A549 (cell line): Measurements from ENCODE around the gene SCAF8. TPM values are rescaled to one million over a fixed set of nuclear protein-coding genes. Genes with fewer than 3 reads are reported as not detected.
A peak's percentile ranks its signal among the peaks of the same experiment; 100 is the strongest.
"Not testable (repeated sequence)": the region's sequence is repeated elsewhere in the genome, so short reads cannot be mapped to it uniquely, and the experiment has no call there.

ENCODE experiments used
- ATAC-seq, 2 experiments: fragments of 200-7000 bp in 1 of 2; fragments of >200 bp in 1 of 2; cut with Nextera tagmentation in 1 of 2; cut with Tn5 transposase in 1 of 2; 3 replicates each; pipeline versions ENCODE4 v1.8.0 to v1.9.1; 2018 to 2020; ENCODE audit warnings: mild to moderate bottlenecking in 1 of 2, moderate library complexity in 1 of 2
- CTCF ChIA-PET: fragments of 300-600 bp; sonication (Branson Sonifier 250); formaldehyde crosslinking; extraction: SDS; loops from one replicate; lab custom pipeline; 2021; ENCODE audit warnings: antibody characterized with exemption, inconsistent platforms; lab: Yijun Ruan, JAX
- POLR2A ChIA-PET: fragments of 350-600 bp; formaldehyde crosslinking; extraction: SDS; loops from one replicate; lab custom pipeline; 2021; ENCODE audit warnings: antibody characterized with exemption, inconsistent platforms; lab: Yijun Ruan, JAX
- DNase-seq, 2 experiments: peaks; one replicate each; pipeline versions ENCODE4 v3.0.0 to v3.0.0-alpha.2; 2011 to 2016; ENCODE audit warnings: low read depth in 1 of 2, low spot score in 1 of 2
- FAIRE-seq: peaks from 2 replicates; lab custom pipeline; 2011; peaks lifted over from hg19 to GRCh38; lab: Jason Lieb, UNC
- H3K27ac ChIP-seq, 2 experiments: fragments of >200 bp; sonication (Bioruptor Twin); formaldehyde crosslinking; 3 replicates each; pipeline ENCODE4 v1.5.1; 2016 to 2017
- H3K4me1 ChIP-seq: fragments of >200 bp; sonication (Bioruptor Twin); formaldehyde crosslinking; 3 replicates; pipeline ENCODE4 v1.6.1; 2016
- H3K4me2 ChIP-seq: fragments of >200 bp; sonication (Bioruptor Twin); formaldehyde crosslinking; 3 replicates; pipeline ENCODE4 v1.6.1; 2016
- H3K4me3 ChIP-seq: fragments of >200 bp; sonication (Bioruptor Twin); formaldehyde crosslinking; 3 replicates; pipeline ENCODE4 v1.5.1; 2016
- H3K9me3 ChIP-seq: fragments of >200 bp; sonication (Bioruptor Twin); formaldehyde crosslinking; 3 replicates; pipeline ENCODE4 v1.6.1; 2016
- BHLHE40 ChIP-seq: IDR thresholded peaks from 2 replicates; pipeline ENCODE4 v1.6.1; 2012; ENCODE audit warnings: low read depth, low read length, inconsistent platforms
- CBX8 ChIP-seq: fragments of 200-600 bp; sonication (generic); IDR thresholded peaks from 2 replicates; pipeline ENCODE4 v1.6.1; 2016
- CHD2 ChIP-seq: fragments of 150-350 bp; IDR thresholded peaks from 2 replicates; pipeline ENCODE4 v1.6.1; 2014; ENCODE audit warnings: low read length; ENCODE audit not compliant: partially characterized antibody
- FOSL2 ChIP-seq, 2 experiments: fragments of 450-650 bp in 1 of 2; fragments of >200 bp in 1 of 2; sonication (Bioruptor Twin) in 1 of 2; formaldehyde crosslinking; IDR thresholded peaks; 2 replicates each; pipeline versions ENCODE4 v1.5.0 to v1.6.1; 2016 to 2020; ENCODE audit warnings: mild to moderate bottlenecking in 1 of 2, moderate library complexity in 1 of 2
- GATA3 ChIP-seq: IDR thresholded peaks from 2 replicates; pipeline ENCODE4 v1.6.1; 2012; ENCODE audit warnings: borderline replicate concordance
- HDAC2 ChIP-seq: fragments of 200-600 bp; sonication (generic); IDR thresholded peaks from 2 replicates; pipeline ENCODE4 v1.6.1; 2016
- MAFK ChIP-seq: fragments of 450-650 bp; IDR thresholded peaks from 2 replicates; pipeline ENCODE4 v1.6.1; 2014; ENCODE audit not compliant: partially characterized antibody
- MAZ ChIP-seq: fragments of 150-350 bp; IDR thresholded peaks from 2 replicates; pipeline ENCODE4 v1.6.1; 2014; ENCODE audit warnings: antibody characterized with exemption, low read depth, low read length, borderline replicate concordance
- MYC ChIP-seq: IDR thresholded peaks from 2 replicates; pipeline ENCODE4 v1.6.1; 2012; ENCODE audit warnings: mild to moderate bottlenecking, inconsistent platforms, low read length, improper control_type of control experiment, borderline replicate concordance
- POLR2A ChIP-seq: IDR thresholded peaks from 2 replicates; pipeline ENCODE4 v1.6.1; 2012; ENCODE audit warnings: mild to moderate bottlenecking, low read length
- RAD21 ChIP-seq, 2 experiments: fragments of >200 bp in 1 of 2; sonication (Bioruptor Twin) in 1 of 2; formaldehyde crosslinking in 1 of 2; IDR thresholded peaks in 1 of 2; conservative IDR thresholded peaks in 1 of 2; 2 replicates in 1 of 2; 3 replicates in 1 of 2; pipeline ENCODE4 v1.6.1; 2012 to 2018; ENCODE audit warnings: inconsistent platforms in 1 of 2
- RNF2 ChIP-seq: fragments of 200-600 bp; sonication (generic); IDR thresholded peaks from 2 replicates; pipeline ENCODE4 v1.6.1; 2016; ENCODE audit warnings: low read depth, mild to moderate bottlenecking, antibody characterized with exemption, moderate library complexity, borderline replicate concordance
- SREBF2 ChIP-seq: fragments of 450-650 bp; IDR thresholded peaks from 2 replicates; pipeline ENCODE4 v1.6.1; 2014; ENCODE audit warnings: mild to moderate bottlenecking, moderate library complexity
- TFCP2L1 ChIP-seq: fragments of 250-450 bp; sonication (Bioruptor Pico); IDR thresholded peaks from 2 replicates; pipeline ENCODE4 v1.5.0; 2021; ENCODE audit warnings: mild to moderate bottlenecking
- TP53 ChIP-seq: fragments of 250-450 bp; sonication (Bioruptor Pico); IDR thresholded peaks from 2 replicates; pipeline ENCODE4 v1.5.0; 2021; ENCODE audit warnings: mild to moderate bottlenecking, moderate library complexity
- ZC3H11A ChIP-seq: fragments of 450-650 bp; IDR thresholded peaks from 2 replicates; pipeline ENCODE4 v1.6.1; 2014; ENCODE audit warnings: antibody characterized with exemption, mild to moderate bottlenecking
- WGBS: methylation state at CpG from one replicate; pipeline ENCODE4 v1.1.6; 2017; ENCODE audit errors: missing lambda C conversion rate; 5-methylcytosine and 5-hydroxymethylcytosine counted together
- polyA plus RNA-seq, 4 experiments: library from polyadenylated mRNA; depleted of rRNA in 3 of 4; stranded (reverse); fragments of >200 nt; fragmentation: RNase III in 1 of 4; extraction: RNeasy Plus Mini Kit Qiagen cat#74134 plus additional on column Dnase treatment in 1 of 4; gene quantifications; 2 replicates in 3 of 4; 3 replicates in 1 of 4; pipeline ENCODE4 v1.2.3, GENCODE V29; 2011 to 2017
- TF ChIP-seq, protein P1 (sequence below): fragments of 200-600 bp; sonication (generic); IDR thresholded peaks from 2 replicates; pipeline ENCODE4 v1.6.1; 2016; ENCODE audit warnings: antibody characterized with exemption, mild to moderate bottlenecking, moderate library complexity
- TF ChIP-seq, protein P2 (sequence below): fragments of >200 bp; sonication (Bioruptor Twin); formaldehyde crosslinking; IDR thresholded peaks from 3 replicates; pipeline ENCODE4 v1.6.1; 2016
- TF ChIP-seq, protein P3 (sequence below): IDR thresholded peaks from 2 replicates; pipeline ENCODE4 v1.6.1; 2012
- TF ChIP-seq, protein P4 (sequence below): fragments of >200 bp; sonication (Bioruptor Twin); formaldehyde crosslinking; IDR thresholded peaks from 2 replicates; pipeline ENCODE4 v1.6.1; 2016
- TF ChIP-seq, protein P5 (sequence below): fragments of >200 bp; sonication (Bioruptor Twin); formaldehyde crosslinking; IDR thresholded peaks from 3 replicates; pipeline ENCODE4 v1.5.1; 2016

The SCAF8 gene
- polyA plus RNA-seq, 2 of the 4 experiments (the other 2 are of a cell fraction), result 13.4 to 27.3 TPM

DNA sequence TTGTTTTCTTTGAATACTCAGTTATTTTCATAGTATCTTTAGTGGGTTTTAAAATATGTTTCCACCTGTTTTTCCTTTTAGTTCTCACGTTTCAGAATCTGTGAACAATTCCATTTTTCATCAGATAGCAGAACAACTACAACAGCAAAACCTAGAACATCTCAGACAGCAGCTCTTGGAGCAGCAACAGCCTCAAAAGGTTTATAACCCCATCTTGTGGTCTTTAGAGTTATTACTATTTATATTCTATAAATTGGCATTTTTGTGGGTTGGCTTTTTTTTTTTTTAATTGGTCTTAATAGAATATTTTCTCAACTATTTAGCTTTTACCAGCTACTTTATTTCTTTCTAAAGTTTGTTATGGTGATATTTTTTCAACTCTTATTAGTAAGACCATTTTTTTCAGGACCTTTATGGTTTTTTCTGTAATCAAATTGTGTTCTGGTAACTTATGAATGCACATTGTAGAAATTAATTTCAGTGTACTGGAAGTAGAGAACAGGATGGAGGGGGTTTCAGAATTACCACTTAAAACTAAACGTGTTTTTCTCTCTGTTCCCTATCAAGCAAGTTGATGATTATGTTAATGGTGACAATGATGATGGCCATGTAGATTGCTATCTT, 72.2 kb downstream of the SCAF8 start (continued):
- TF ChIP-seq, protein P1, sequence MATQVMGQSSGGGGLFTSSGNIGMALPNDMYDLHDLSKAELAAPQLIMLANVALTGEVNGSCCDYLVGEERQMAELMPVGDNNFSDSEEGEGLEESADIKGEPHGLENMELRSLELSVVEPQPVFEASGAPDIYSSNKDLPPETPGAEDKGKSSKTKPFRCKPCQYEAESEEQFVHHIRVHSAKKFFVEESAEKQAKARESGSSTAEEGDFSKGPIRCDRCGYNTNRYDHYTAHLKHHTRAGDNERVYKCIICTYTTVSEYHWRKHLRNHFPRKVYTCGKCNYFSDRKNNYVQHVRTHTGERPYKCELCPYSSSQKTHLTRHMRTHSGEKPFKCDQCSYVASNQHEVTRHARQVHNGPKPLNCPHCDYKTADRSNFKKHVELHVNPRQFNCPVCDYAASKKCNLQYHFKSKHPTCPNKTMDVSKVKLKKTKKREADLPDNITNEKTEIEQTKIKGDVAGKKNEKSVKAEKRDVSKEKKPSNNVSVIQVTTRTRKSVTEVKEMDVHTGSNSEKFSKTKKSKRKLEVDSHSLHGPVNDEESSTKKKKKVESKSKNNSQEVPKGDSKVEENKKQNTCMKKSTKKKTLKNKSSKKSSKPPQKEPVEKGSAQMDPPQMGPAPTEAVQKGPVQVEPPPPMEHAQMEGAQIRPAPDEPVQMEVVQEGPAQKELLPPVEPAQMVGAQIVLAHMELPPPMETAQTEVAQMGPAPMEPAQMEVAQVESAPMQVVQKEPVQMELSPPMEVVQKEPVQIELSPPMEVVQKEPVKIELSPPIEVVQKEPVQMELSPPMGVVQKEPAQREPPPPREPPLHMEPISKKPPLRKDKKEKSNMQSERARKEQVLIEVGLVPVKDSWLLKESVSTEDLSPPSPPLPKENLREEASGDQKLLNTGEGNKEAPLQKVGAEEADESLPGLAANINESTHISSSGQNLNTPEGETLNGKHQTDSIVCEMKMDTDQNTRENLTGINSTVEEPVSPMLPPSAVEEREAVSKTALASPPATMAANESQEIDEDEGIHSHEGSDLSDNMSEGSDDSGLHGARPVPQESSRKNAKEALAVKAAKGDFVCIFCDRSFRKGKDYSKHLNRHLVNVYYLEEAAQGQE, result no peak
- no peak for TF ChIP-seq POLR2A
- TF ChIP-seq ZC3H11A, result no peak
- TF ChIP-seq MAFK, result no peak
- TF ChIP-seq HDAC2, result no peak
- no peak for TF ChIP-seq BHLHE40
- TF ChIP-seq, protein P2, sequence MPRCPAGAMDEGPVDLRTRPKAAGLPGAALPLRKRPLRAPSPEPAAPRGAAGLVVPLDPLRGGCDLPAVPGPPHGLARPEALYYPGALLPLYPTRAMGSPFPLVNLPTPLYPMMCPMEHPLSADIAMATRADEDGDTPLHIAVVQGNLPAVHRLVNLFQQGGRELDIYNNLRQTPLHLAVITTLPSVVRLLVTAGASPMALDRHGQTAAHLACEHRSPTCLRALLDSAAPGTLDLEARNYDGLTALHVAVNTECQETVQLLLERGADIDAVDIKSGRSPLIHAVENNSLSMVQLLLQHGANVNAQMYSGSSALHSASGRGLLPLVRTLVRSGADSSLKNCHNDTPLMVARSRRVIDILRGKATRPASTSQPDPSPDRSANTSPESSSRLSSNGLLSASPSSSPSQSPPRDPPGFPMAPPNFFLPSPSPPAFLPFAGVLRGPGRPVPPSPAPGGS, result no peak
- TF ChIP-seq MAZ, result no peak
- no peak for TF ChIP-seq SREBF2
- TF ChIP-seq RAD21 (conservative IDR thresholded peaks at IDR 0.05 in 1 of 2, IDR thresholded peaks at IDR 0.05 in 1 of 2), result peak; percentile 62 to 65
- no peak for TF ChIP-seq TP53 (CRISPR knock-in tag)

DNA sequence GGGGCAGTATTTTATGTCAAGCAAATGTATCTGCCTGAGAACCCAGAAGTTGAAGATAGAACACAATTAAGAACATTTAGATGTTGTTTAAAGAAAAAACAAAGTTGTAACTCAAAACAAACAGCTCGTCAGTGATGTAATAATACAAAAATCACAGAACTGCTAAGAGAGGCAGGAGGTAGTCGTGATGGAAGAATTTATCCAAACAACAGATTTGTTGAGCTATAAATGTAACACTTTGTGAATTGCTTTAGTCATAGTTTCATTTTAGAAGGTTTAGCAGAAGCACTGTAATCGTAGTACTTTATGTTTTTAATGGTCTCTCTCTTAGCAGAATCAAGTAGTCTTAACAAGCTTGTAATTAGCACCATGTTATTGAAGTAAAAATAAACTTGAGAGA, 73.6 kb downstream of the SCAF8 start:
- ChIA-PET POLR2A (no interaction called here), CTCF (interaction anchor here (0.8 to 7.3 kb wide), 2 partner anchors 127 to 132 kb away, joined by 3 to 78 read pairs; no protein-coding TSS in a partner anchor)
- ATAC-seq (no peak), DNase-seq (no peak), FAIRE-seq (no peak)
- Histone ChIP-seq H3K4me2 (no peak overlapping the region), H3K27ac (no peak overlapping the region), H3K4me3 (no peak overlapping the region)
- no peak for TF ChIP-seq CBX8
- TF ChIP-seq MYC, result no peak
- no peak for TF ChIP-seq FOSL2 (IDR thresholded peaks at IDR 0.05)
- TF ChIP-seq FOSL2 (CRISPR knock-in tag; IDR thresholded peaks at IDR 0.05), result no peak
- TF ChIP-seq, protein P3, sequence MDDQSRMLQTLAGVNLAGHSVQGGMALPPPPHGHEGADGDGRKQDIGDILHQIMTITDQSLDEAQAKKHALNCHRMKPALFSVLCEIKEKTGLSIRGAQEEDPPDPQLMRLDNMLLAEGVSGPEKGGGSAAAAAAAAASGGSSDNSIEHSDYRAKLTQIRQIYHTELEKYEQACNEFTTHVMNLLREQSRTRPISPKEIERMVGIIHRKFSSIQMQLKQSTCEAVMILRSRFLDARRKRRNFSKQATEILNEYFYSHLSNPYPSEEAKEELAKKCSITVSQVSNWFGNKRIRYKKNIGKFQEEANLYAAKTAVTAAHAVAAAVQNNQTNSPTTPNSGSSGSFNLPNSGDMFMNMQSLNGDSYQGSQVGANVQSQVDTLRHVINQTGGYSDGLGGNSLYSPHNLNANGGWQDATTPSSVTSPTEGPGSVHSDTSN, result no peak
- TF ChIP-seq, all 56 proteins: peak for 0
- Histone ChIP-seq H3K4me1 (no peaks in the 10 kb centered on the region), H3K9me3 (no peaks in the 10 kb centered on the region)
- WGBS, result 60% methylated on average over 3 of the region's 3 CpGs

DNA sequence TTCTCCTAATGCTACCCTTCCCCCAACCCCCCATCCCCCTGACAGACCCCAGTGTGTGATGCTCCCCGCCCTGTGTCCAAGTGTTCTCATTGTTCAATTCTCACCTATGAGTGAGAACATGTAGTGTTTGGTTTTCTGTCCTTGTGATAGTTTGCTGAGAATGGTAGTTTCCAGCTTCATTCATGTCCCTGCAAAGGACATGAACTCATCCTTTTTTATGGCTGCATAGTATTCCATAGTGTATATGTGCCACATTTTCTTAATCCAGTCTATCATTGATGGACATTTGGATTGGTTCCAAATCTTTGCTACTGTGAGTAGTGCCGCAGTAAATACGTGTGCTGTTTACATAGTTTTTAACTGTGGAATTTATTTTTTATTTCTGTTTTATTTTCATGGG, 78.4 kb downstream of the SCAF8 start:
- FAIRE-seq, H3K27ac ChIP-seq, DNase-seq, H3K4me2 ChIP-seq, ATAC-seq, POLR2A ChIA-PET, H3K9me3 ChIP-seq, H3K4me3 ChIP-seq, H3K4me1 ChIP-seq: not testable (repeated sequence)
- CTCF ChIA-PET, result interaction anchor here (1.7 kb wide), 1 partner anchor 136 kb away, joined by 4 read pairs; no protein-coding TSS in a partner anchor
- whole genome bisulfite sequencing, result 93% methylated on average over 2 of the region's 3 CpGs

DNA sequence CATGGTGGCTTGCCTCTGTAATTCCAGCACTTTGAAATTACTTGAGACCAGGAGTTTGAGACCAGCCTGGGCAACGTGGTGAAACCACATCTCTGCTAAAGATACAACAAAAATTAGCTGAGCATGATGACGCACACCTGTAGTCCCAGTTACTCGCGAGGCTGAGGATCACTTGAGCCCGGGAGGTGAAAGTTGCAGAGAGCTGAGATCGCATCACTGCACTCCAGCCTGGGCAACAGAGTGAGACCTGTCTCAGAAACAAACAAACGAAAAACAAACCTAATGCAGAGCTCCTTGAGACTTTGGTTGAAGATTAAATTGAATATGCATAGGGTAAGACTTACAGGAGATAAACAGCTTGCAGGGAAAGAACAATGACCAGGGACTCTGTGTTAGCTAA, 80.8 kb downstream of the SCAF8 start:
- Histone ChIP-seq H3K27ac (no peak overlapping the region), H3K4me1 (no peaks in the 10 kb centered on the region), H3K4me3 (no peak overlapping the region), H3K9me3 (no peaks in the 10 kb centered on the region)
- no peak for DNase-seq
- POLR2A ChIA-PET, result no interaction called here
- FAIRE-seq, result no peak
- 84% methylated on average over 7 of the region's 7 CpGs for WGBS
- TF ChIP-seq RNF2 (no peak), MAFK (no peak), CHD2 (no peak), HDAC2 (no peak), TFCP2L1 (CRISPR knock-in tag) (no peak), POLR2A (no peak), GATA3 (no peak)
- TF ChIP-seq, protein P4, sequence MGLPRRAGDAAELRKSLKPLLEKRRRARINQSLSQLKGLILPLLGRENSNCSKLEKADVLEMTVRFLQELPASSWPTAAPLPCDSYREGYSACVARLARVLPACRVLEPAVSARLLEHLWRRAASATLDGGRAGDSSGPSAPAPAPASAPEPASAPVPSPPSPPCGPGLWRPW, result no peak
- TF ChIP-seq, protein P5, sequence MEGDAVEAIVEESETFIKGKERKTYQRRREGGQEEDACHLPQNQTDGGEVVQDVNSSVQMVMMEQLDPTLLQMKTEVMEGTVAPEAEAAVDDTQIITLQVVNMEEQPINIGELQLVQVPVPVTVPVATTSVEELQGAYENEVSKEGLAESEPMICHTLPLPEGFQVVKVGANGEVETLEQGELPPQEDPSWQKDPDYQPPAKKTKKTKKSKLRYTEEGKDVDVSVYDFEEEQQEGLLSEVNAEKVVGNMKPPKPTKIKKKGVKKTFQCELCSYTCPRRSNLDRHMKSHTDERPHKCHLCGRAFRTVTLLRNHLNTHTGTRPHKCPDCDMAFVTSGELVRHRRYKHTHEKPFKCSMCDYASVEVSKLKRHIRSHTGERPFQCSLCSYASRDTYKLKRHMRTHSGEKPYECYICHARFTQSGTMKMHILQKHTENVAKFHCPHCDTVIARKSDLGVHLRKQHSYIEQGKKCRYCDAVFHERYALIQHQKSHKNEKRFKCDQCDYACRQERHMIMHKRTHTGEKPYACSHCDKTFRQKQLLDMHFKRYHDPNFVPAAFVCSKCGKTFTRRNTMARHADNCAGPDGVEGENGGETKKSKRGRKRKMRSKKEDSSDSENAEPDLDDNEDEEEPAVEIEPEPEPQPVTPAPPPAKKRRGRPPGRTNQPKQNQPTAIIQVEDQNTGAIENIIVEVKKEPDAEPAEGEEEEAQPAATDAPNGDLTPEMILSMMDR, result no peak
- TF ChIP-seq, all 56 proteins: peak for 0
- ATAC-seq, result no peak
- CTCF ChIA-PET, result interaction anchor here (1.1 to 1.5 kb wide), 2 partner anchors 8 to 15 kb away, joined by 3 to 5 read pairs; no protein-coding TSS in a partner anchor
- no peak overlapping the region for H3K4me2 ChIP-seq
